ENCODE data around the gene LRRC58.

DNA sequence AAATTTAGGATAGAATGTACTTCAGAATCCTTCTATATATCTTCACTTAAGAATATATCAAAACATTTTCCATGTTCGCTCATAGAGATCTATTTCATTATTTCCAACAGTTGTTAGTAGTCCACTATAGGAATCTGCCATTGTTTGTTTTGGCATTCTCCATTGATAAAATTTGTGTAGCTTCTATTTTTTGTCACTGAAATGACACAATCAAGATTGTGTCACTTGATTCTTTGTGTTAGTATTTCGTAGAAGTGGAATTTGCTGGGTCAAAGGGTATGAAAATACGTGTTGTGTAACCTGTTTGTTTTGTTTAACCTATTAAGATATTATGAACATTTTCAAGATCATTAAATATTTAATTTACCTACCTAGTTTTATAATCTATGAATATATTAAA, 48.2 kb downstream of the LRRC58 start:
- TF ChIP-seq CTCF (IDR thresholded peaks at IDR 0.05) = no peak
- no peak for TF ChIP-seq POLR2A (IDR thresholded peaks at IDR 0.05)
